GM12892 (cell line): ENCODE data around the gene DAAM1.

Experiments used
- POLR2A ChIP-seq: IDR thresholded peaks from 2 replicates; pipeline ENCODE4 v1.6.1; 2011; ENCODE audit warnings: low read depth, low read length, control low read depth
- POLR2AphosphoS5 ChIP-seq: IDR thresholded peaks from 2 replicates; pipeline ENCODE4 v1.6.1; 2011; ENCODE audit warnings: low read depth, low read length, control low read depth

DNA sequence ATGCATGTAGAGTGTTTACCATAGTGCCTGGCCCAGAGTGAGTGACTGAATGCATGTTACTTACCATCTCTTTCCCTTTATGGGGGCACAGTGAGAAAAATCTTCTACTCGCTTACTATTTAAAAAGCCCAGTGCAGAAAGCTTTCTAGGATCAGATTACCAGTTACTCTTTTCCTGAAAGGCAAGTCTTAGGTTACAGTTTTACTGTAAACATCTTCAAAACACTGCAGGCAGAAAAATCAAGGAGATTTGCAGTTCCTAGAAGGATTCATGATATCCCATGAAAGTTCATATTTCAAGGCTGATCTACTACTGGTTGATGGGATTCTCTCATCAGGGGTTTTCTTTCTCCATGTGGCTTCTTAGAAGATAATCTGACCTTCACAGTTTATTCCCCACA, 29.3 kb upstream of the DAAM1 start:
- TF ChIP-seq POLR2A = no peak
- TF ChIP-seq POLR2AphosphoS5 = no peak
